HL-60 (cell line): Measurements from ENCODE around the gene AQP12B.

Experiments used
- CTCF ChIP-seq: IDR thresholded peaks from one replicate; pipeline ENCODE4 v1.5.1; 2011; ENCODE audit warnings: low read length, control low read depth, inconsistent platforms; ENCODE audit not compliant: insufficient read depth
- POLR2AphosphoS5 ChIP-seq: IDR thresholded peaks from 2 replicates; pipeline ENCODE4 v1.6.1; 2012; ENCODE audit warnings: low read depth
- REST ChIP-seq: IDR thresholded peaks from 2 replicates; pipeline ENCODE4 v1.6.1; 2012; ENCODE audit warnings: low read depth; ENCODE audit not compliant: insufficient replicate concordance
- SPI1 ChIP-seq: IDR thresholded peaks from 2 replicates; pipeline ENCODE4 v1.6.1; 2012; ENCODE audit warnings: low read depth, mild to moderate bottlenecking, borderline replicate concordance

GRCh38 chr2:240645801-240646175 is 36.9 kb downstream of the AQP12B start:
- TF ChIP-seq POLR2AphosphoS5 = no peak
- no peak for TF ChIP-seq CTCF
- no peak for TF ChIP-seq SPI1
- TF ChIP-seq REST = no peak
